Thyroid gland (tissue), 4 donors: ENCODE measurements around the gene CACNA1S. TPM values are rescaled to one million over a fixed set of nuclear protein-coding genes. Genes with fewer than 3 reads are reported as not detected.

Experiments
- DNase-seq, 2 donors: peaks; one replicate each; pipeline ENCODE4 v3.0.0-alpha.2; 2019
- H3K27ac ChIP-seq, 3 donors: fragments of 200-600 bp; sonication (generic); 1 replicate in 2 of 3; 2 replicates in 1 of 3; pipeline ENCODE4 v1.5.1; 2016 to 2019; ENCODE audit warnings: mild to moderate bottlenecking in 1 of 3, moderate library complexity in 1 of 3
- H3K27me3 ChIP-seq: fragments of 200-600 bp; sonication (generic); one replicate; pipeline ENCODE4 v1.5.1; 2019
- H3K36me3 ChIP-seq, 2 donors: fragments of 200-600 bp; sonication (generic); one replicate each; pipeline ENCODE4 v1.5.1; 2016 to 2019
- H3K4me1 ChIP-seq, 2 donors: fragments of 200-600 bp; sonication (generic); one replicate each; pipeline ENCODE4 v1.5.1; 2017 to 2019
- H3K4me3 ChIP-seq, 3 donors: fragments of 200-600 bp; sonication (generic); replicated peaks in 1 of 3; 1 replicate in 2 of 3; 2 replicates in 1 of 3; pipeline ENCODE4 v1.5.1; 2016; ENCODE audit warnings: mild to moderate bottlenecking in 1 of 3
- H3K9me3 ChIP-seq: fragments of 200-600 bp; sonication (generic); one replicate; pipeline ENCODE4 v1.5.1; 2017
- POLR2A ChIP-seq, 2 donors: fragments of 450-650 bp; IDR thresholded peaks; one replicate each; pipeline ENCODE4 v1.6.1; 2017; ENCODE audit warnings: antibody characterized with exemption in 2 of 2, mild to moderate bottlenecking in 2 of 2, moderate library complexity in 1 of 2
- WGBS, 2 donors: methylation state at CpG; one replicate each; pipeline ENCODE4 v1.1.5; 2017; 5-methylcytosine and 5-hydroxymethylcytosine counted together
- intact Hi-C: fragments of 100-400 bp; cut with DNase I; formaldehyde crosslinking; loops from one replicate; pipeline ENCODE4 v1.15.1; 2023
- total RNA-seq, 4 donors: library from RNA; depleted of rRNA; stranded (reverse); fragments of >200 nt; gene quantifications; one replicate each; pipeline ENCODE4 v1.2.3, GENCODE V29; 2016
- TF ChIP-seq, protein P1 (sequence below), 6 experiments: fragments of 200-600 bp in 3 of 6; fragments of 450-650 bp in 3 of 6; sonication (generic) in 3 of 6; IDR thresholded peaks; one replicate each; pipeline ENCODE4 v1.5.1; 2016 to 2019; ENCODE audit warnings: antibody characterized with exemption in 6 of 6, mild to moderate bottlenecking in 2 of 6, inconsistent platforms in 1 of 6, moderate library complexity in 1 of 6

The CACNA1S gene
- total RNA-seq, 4 donors from 2014 or later, result not detected

DNA sequence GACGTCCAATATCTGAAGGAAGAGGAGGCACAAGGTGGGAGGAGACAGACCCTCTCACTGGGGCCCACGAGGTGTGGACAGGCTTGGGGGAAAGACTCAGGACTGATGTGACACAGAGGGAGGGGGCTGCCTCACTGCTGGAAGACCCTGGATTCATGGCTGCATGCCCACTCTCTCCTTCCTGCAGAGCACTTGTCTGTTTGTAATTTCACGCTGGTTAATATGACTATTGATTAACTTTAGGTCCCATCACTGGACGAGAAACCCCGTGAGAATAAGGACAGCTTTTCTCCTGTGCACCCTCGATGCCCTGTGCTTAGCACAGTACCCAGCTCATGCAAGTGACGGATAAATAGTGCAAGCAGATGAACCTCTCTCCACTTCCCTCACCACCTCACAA lies 35.1 kb downstream of the CACNA1S start:
- WGBS, 2 donors, result 78% methylated on average over 7 of the region's 7 CpGs
- no peak for TF ChIP-seq POLR2A (IDR thresholded peaks at IDR 0.05)
- TF ChIP-seq, protein P1, sequence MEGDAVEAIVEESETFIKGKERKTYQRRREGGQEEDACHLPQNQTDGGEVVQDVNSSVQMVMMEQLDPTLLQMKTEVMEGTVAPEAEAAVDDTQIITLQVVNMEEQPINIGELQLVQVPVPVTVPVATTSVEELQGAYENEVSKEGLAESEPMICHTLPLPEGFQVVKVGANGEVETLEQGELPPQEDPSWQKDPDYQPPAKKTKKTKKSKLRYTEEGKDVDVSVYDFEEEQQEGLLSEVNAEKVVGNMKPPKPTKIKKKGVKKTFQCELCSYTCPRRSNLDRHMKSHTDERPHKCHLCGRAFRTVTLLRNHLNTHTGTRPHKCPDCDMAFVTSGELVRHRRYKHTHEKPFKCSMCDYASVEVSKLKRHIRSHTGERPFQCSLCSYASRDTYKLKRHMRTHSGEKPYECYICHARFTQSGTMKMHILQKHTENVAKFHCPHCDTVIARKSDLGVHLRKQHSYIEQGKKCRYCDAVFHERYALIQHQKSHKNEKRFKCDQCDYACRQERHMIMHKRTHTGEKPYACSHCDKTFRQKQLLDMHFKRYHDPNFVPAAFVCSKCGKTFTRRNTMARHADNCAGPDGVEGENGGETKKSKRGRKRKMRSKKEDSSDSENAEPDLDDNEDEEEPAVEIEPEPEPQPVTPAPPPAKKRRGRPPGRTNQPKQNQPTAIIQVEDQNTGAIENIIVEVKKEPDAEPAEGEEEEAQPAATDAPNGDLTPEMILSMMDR (IDR thresholded peaks at IDR 0.05), result no peak
- H3K4me3 ChIP-seq, result no peak overlapping the region
- no peaks in the 10 kb centered on the region for H3K36me3 ChIP-seq
- no peak overlapping the region for H3K27ac ChIP-seq
- no peak for DNase-seq
- intact Hi-C loops, result no loop called here
- no peaks in the 10 kb centered on the region for H3K9me3 ChIP-seq
- no peaks in the 10 kb centered on the region for H3K4me1 ChIP-seq
- no peaks in the 10 kb centered on the region for H3K27me3 ChIP-seq

DNA sequence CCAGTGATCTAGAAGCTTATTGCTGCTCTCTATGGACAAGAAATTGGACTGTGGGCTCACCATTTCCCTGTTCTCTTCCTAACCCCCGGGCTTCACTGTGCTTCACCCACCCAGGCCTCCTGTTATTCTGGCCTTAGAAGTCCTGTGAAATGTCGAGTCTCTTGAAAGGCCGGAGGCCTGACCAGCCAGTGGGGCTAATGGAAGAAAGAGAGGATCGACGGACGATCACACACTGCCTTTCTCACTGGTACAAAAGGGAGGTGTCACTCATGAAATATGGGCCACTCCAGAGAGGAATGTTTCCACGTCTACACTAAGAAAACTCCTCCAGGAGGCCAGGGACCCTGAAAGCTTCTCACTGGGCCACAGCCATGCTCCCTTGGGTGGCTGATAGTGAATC lies 36.1 kb downstream of the CACNA1S start:
- no peaks in the 10 kb centered on the region for H3K4me1 ChIP-seq
- no peaks in the 10 kb centered on the region for H3K36me3 ChIP-seq
- DNase-seq, result no peak
- no peak overlapping the region for H3K4me3 ChIP-seq
- no peaks in the 10 kb centered on the region for H3K27me3 ChIP-seq
- H3K9me3 ChIP-seq, result no peaks in the 10 kb centered on the region
- intact Hi-C loops, result no loop called here
- 75 to 85% methylated on average over 7 of the region's 7 CpGs for WGBS, 2 donors
- no peak overlapping the region for H3K27ac ChIP-seq
- TF ChIP-seq, protein P1 (IDR thresholded peaks at IDR 0.05), result no peak
- TF ChIP-seq POLR2A (IDR thresholded peaks at IDR 0.05), result no peak

DNA sequence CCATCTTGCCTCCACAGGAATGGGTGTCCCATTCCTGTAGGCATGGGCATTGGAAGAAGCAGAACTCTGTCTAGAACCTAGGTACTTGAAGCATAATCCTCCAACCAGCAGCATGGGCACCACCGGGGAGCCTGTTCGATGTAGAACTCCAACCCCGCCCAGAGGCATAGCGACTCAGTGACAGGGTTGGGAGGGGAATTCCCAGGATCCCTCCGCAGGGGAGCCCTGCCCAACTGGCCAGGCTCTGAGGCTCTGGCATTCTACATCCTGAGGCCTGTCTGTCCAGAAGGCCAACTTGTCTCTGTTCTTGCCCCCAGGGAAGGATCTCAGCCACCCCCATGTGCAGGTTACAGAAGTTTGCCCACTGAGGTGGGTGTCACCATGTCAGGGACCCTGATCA lies 38.2 kb downstream of the CACNA1S start:
- Histone ChIP-seq H3K36me3 (no peaks in the 10 kb centered on the region), H3K27me3 (no peaks in the 10 kb centered on the region), H3K9me3 (no peaks in the 10 kb centered on the region), H3K4me3 (no peak overlapping the region), H3K27ac (no peak overlapping the region), H3K4me1 (no peaks in the 10 kb centered on the region)
- DNase-seq, result no peak
- 74 to 75% methylated on average over 4 to 5 of the region's 5 CpGs for WGBS, 2 donors
- intact Hi-C loops, result no loop called here
- TF ChIP-seq, protein P1 (IDR thresholded peaks at IDR 0.05), result no peak
- TF ChIP-seq POLR2A (IDR thresholded peaks at IDR 0.05), result no peak

DNA sequence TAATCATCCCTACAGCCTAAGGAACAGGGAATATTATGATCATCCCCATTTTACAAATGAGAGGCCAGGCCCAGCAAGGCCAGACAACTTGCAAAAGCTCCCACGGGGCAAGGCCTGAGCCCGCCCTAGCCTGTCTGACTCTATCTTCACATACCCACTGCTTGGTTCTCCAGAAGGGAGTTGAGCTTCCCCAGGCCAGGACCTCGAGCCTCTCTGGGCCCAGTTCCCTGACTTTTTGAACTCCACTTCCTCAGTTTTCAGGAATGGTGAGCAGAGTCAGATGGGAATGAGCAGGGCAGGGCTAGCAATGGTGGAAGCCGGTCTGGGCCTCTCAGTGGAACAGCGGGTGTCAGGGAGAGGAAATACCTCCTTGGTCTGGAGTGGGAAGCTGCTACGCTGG lies 39.3 kb downstream of the CACNA1S start:
- H3K27me3 ChIP-seq, result no peaks in the 10 kb centered on the region
- 62 to 77% methylated on average over 6 of the region's 6 CpGs for WGBS, 2 donors
- TF ChIP-seq, protein P1 (IDR thresholded peaks at IDR 0.05), result no peak
- no peak for TF ChIP-seq POLR2A (IDR thresholded peaks at IDR 0.05)
- H3K36me3 ChIP-seq, result no peaks in the 10 kb centered on the region
- H3K4me3 ChIP-seq, result no peak overlapping the region
- no peak for DNase-seq
- no peaks in the 10 kb centered on the region for H3K4me1 ChIP-seq
- no peak overlapping the region for H3K27ac ChIP-seq
- intact Hi-C loops, result no loop called here
- H3K9me3 ChIP-seq, result no peaks in the 10 kb centered on the region

DNA sequence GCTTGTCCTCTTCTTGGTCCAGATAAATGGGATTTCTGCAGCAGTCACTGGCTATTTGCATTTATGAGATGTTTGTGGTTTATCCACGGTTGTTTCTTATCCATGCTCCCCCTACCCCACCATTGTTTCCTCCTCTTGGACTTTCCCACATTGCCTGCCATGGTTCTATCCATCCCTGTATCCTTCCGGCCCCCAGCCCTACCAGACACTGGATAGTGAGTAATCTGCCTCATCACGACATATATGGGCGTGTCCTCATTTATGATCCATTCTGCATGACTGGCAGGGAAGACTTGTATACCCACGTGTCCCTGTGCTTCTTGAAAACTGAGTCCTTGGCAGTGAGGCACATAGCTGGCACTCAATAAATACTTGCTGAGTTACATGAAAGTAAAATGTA lies 40.1 kb downstream of the CACNA1S start:
- intact Hi-C loops, result no loop called here
- no peak overlapping the region for H3K4me3 ChIP-seq
- H3K4me1 ChIP-seq, result no peaks in the 10 kb centered on the region
- no peak overlapping the region for H3K27ac ChIP-seq
- no peaks in the 10 kb centered on the region for H3K36me3 ChIP-seq
- DNase-seq, result no peak
- no peaks in the 10 kb centered on the region for H3K27me3 ChIP-seq
- 80 to 86% methylated on average over 5 of the region's 5 CpGs for WGBS, 2 donors
- no peaks in the 10 kb centered on the region for H3K9me3 ChIP-seq
- TF ChIP-seq POLR2A (IDR thresholded peaks at IDR 0.05), result no peak
- TF ChIP-seq, protein P1 (IDR thresholded peaks at IDR 0.05), result no peak
